PC-3 (cell line): ENCODE data around the gene INO80C. TPM values are rescaled to one million over a fixed set of nuclear protein-coding genes. Genes with fewer than 3 reads are reported as not detected.

Experiments
- ATAC-seq: fragments of 200-7000 bp; cut with Tn5 transposase; 2 replicates; pipeline ENCODE4 v1.9.1; 2020; ENCODE audit warnings: mild to moderate bottlenecking, moderate library complexity
- BruUV-seq: library from RNA; stranded (reverse); fragments of 400-500 nt; replicated peaks from 2 replicates; lab custom pipeline; 2021; lab: Mats Ljungman, UMichigan
- CTCF ChIA-PET: fragments of 300-600 bp; sonication (Branson Sonifier 250); formaldehyde crosslinking; loops from one replicate; lab custom pipeline; 2022; ENCODE audit warnings: antibody characterized with exemption; lab: Charles Lee
- POLR2A ChIA-PET: fragments of 300-600 bp; sonication (Branson Sonifier 250); formaldehyde crosslinking; loops from one replicate; lab custom pipeline; 2022; ENCODE audit warnings: antibody characterized with exemption; ENCODE audit not compliant: unreplicated experiment; lab: Charles Lee
- DNase-seq: peaks from one replicate; pipeline ENCODE4 v3.0.0-alpha.2; 2015
- H2AFZ ChIP-seq: fragments of 300-600 bp; sonication (generic); 2 replicates; pipeline ENCODE4 v1.6.0; 2016; ENCODE audit warnings: antibody characterized with exemption, low read length
- H3F3A ChIP-seq: fragments of 300-600 bp; sonication (generic); one replicate; pipeline ENCODE4 v1.6.0; 2017; ENCODE audit warnings: antibody characterized with exemption, low read length, control low read depth, mild to moderate bottlenecking; ENCODE audit not compliant: unreplicated experiment
- H3K27ac ChIP-seq: fragments of 300-600 bp; sonication (generic); 2 replicates; pipeline ENCODE4 v1.5.1; 2016; ENCODE audit warnings: mild to moderate bottlenecking, low read length
- H3K27me3 ChIP-seq: fragments of 300-600 bp; sonication (generic); 2 replicates; pipeline ENCODE4 v1.6.1; 2016; ENCODE audit warnings: low read length, mixed read lengths
- H3K36me3 ChIP-seq: fragments of 300-600 bp; sonication (generic); 2 replicates; pipeline ENCODE4 v1.6.1; 2016; ENCODE audit warnings: low read depth, mixed run types, low read length, mixed read lengths
- H3K4me1 ChIP-seq: fragments of 300-600 bp; sonication (generic); 2 replicates; pipeline ENCODE4 v1.5.1; 2016; ENCODE audit warnings: low read length; ENCODE audit not compliant: insufficient read depth
- H3K4me2 ChIP-seq: fragments of 300-600 bp; sonication (generic); 2 replicates; pipeline ENCODE4 v1.6.0; 2016; ENCODE audit warnings: low read length
- H3K4me3 ChIP-seq: fragments of 300-600 bp; sonication (generic); 2 replicates; pipeline ENCODE4 v1.5.1; 2016; ENCODE audit warnings: mild to moderate bottlenecking, low read length, mixed read lengths
- H3K79me2 ChIP-seq: fragments of 300-600 bp; sonication (generic); 2 replicates; pipeline ENCODE4 v1.6.1; 2017; ENCODE audit warnings: low read length, mixed read lengths
- H3K9ac ChIP-seq: fragments of 300-600 bp; sonication (generic); 2 replicates; pipeline ENCODE4 v1.6.0; 2016; ENCODE audit warnings: mild to moderate bottlenecking, low read length
- H3K9me2 ChIP-seq: fragments of 300-600 bp; sonication (generic); replicated peaks from 2 replicates; pipeline ENCODE4 v1.6.1; 2016; ENCODE audit warnings: mixed run types, low read length, mixed read lengths
- H3K9me3 ChIP-seq: fragments of 300-600 bp; sonication (generic); 2 replicates; pipeline ENCODE4 v1.6.1; 2016; ENCODE audit warnings: low read length, mixed read lengths
- H4K20me1 ChIP-seq: fragments of 300-600 bp; sonication (generic); 2 replicates; pipeline ENCODE4 v1.6.1; 2016; ENCODE audit warnings: low read length, mixed read lengths
- EZH2 ChIP-seq: fragments of 300-600 bp; sonication (generic); IDR thresholded peaks from one replicate; pipeline ENCODE4 v1.6.1; 2017; ENCODE audit warnings: antibody characterized with exemption, mild to moderate bottlenecking, low read length; ENCODE audit not compliant: unreplicated experiment
- EZH2phosphoT487 ChIP-seq: fragments of 300-600 bp; sonication (generic); IDR thresholded peaks from 2 replicates; pipeline ENCODE4 v1.6.1; 2018; ENCODE audit warnings: mild to moderate bottlenecking, antibody characterized with exemption, low read length, borderline replicate concordance
- intact Hi-C: fragments of 100-400 bp; cut with micrococcal nuclease; formaldehyde crosslinking; loops from 2 replicates; pipeline ENCODE4 v1.9.0; 2023
- total RNA-seq: library from RNA; depleted of rRNA; stranded (reverse); fragments of >200 nt; gene quantifications from 2 replicates; pipeline ENCODE4 v1.2.3, GENCODE V29; 2014
- TF ChIP-seq, protein P1 (sequence below): fragments of 300-600 bp; sonication (generic); conservative IDR thresholded peaks from 2 replicates; pipeline ENCODE4 v1.5.1; 2017; ENCODE audit warnings: antibody characterized with exemption, low read depth, mild to moderate bottlenecking, low read length

The INO80C gene
- total RNA-seq, 1 experiment from 2014 or later: 6.8 TPM

DNA sequence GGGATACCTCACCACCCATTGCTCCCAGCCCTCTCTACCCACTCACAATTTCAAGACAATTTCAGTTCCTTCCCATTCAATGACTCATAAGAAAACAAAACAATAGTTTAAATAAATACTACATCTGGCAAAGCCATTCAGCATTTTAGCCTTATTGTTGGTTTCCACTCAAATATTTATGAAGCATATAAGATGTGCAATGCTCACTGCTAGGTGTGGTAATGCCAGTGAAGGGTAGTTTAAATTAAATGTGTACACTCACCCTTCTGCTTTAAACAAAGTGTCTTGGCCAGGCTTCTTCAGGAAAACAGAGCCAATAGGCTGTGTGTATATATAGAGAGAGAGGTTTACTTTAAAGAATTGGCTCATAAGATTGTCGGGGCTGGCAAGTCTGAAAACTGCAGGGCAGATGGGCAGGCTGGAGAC is 37.0 kb downstream of the INO80C start:
- Histone ChIP-seq H3K4me3 (no peak overlapping the region), H4K20me1 (no peaks in the 10 kb centered on the region), H2AFZ (no peak overlapping the region), H3K9me2 (no peaks in the 10 kb centered on the region), H3K4me2 (no peak overlapping the region; the same call in 1 of the 2 replicates), H3K27ac (peak overlapping the region; percentile 84), H3K9ac (no peak overlapping the region), H3K79me2 (no peaks in the 10 kb centered on the region), H3K36me3 (no peaks in the 10 kb centered on the region), H3F3A (no peaks in the 10 kb centered on the region), H3K9me3 (no peaks in the 10 kb centered on the region), H3K4me1 (peaks cover 75% of the 10 kb centered on the region), H3K27me3 (no peaks in the 10 kb centered on the region)
- ChIA-PET POLR2A (interaction anchor here (0.5 kb wide), 1 partner anchor 37 kb away, joined by 3 read pairs; the partner anchor contains the start of gene INO80C), CTCF (no interaction called here)
- peak; percentile 62 for DNase-seq
- BruUV-seq: no TSS peak
- TF ChIP-seq, protein P1, sequence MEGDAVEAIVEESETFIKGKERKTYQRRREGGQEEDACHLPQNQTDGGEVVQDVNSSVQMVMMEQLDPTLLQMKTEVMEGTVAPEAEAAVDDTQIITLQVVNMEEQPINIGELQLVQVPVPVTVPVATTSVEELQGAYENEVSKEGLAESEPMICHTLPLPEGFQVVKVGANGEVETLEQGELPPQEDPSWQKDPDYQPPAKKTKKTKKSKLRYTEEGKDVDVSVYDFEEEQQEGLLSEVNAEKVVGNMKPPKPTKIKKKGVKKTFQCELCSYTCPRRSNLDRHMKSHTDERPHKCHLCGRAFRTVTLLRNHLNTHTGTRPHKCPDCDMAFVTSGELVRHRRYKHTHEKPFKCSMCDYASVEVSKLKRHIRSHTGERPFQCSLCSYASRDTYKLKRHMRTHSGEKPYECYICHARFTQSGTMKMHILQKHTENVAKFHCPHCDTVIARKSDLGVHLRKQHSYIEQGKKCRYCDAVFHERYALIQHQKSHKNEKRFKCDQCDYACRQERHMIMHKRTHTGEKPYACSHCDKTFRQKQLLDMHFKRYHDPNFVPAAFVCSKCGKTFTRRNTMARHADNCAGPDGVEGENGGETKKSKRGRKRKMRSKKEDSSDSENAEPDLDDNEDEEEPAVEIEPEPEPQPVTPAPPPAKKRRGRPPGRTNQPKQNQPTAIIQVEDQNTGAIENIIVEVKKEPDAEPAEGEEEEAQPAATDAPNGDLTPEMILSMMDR: no peak
- TF ChIP-seq EZH2 (no peak), EZH2phosphoT487 (no peak)
- intact Hi-C loops: no loop called here
- ATAC-seq: peak; percentile 52

DNA sequence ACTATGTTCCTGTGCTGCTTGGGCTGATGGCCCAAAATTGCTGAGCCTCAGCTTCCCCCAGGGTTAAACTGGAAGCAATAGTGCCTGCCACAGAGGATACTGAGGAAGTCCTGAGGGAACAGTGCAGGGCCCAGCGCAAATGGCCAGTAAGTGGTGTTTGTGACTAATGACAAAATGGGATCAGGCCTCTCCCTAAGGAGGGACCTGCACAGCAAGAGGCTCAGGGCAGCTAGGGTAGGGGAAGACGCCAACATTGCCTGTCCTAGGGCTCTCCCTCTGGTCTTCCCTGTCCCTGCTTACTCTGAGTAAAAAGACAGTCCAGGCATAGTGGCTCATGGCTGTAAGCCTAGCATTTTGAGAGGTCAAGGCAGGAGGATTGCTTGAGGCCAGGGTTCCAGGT is 37.8 kb downstream of the INO80C start:
- Histone ChIP-seq H3K9ac (no peak overlapping the region), H3K4me2 (no peak overlapping the region)

More for the DNA sequence above, 37.8 kb downstream of the INO80C start:
- Histone ChIP-seq H3K9me3 (no peaks in the 10 kb centered on the region), H2AFZ (no peak overlapping the region), H3K27ac (peak overlapping the region; percentile 84), H3K4me1 (peaks cover 75% of the 10 kb centered on the region), H3K27me3 (no peaks in the 10 kb centered on the region), H3F3A (no peaks in the 10 kb centered on the region), H3K9me2 (no peaks in the 10 kb centered on the region), H3K4me3 (no peak overlapping the region), H3K79me2 (no peaks in the 10 kb centered on the region), H4K20me1 (no peaks in the 10 kb centered on the region), H3K36me3 (no peaks in the 10 kb centered on the region)
- ATAC-seq (no peak), DNase-seq (no peak)
- CTCF ChIA-PET: no interaction called here
- POLR2A ChIA-PET: no interaction called here
- TF ChIP-seq EZH2phosphoT487 (no peak), EZH2 (no peak)
- TF ChIP-seq, protein P1: no peak
- BruUV-seq: no TSS peak
- intact Hi-C loops: loop anchor here (2.0 kb wide), 1 partner anchor 19 kb away; no protein-coding TSS in a partner anchor
